C4-2B (cell line): ENCODE measurements around the gene OVOL1.

Source experiments
- ZFX ChIP-seq: fragments of 450-650 bp; IDR thresholded peaks from 2 replicates; pipeline ENCODE4 v1.6.1; 2017
- TF ChIP-seq, protein P1 (sequence below): fragments of 450-650 bp; conservative IDR thresholded peaks from 2 replicates; pipeline ENCODE4 v1.5.1; 2017; ENCODE audit warnings: mild to moderate bottlenecking

DNA sequence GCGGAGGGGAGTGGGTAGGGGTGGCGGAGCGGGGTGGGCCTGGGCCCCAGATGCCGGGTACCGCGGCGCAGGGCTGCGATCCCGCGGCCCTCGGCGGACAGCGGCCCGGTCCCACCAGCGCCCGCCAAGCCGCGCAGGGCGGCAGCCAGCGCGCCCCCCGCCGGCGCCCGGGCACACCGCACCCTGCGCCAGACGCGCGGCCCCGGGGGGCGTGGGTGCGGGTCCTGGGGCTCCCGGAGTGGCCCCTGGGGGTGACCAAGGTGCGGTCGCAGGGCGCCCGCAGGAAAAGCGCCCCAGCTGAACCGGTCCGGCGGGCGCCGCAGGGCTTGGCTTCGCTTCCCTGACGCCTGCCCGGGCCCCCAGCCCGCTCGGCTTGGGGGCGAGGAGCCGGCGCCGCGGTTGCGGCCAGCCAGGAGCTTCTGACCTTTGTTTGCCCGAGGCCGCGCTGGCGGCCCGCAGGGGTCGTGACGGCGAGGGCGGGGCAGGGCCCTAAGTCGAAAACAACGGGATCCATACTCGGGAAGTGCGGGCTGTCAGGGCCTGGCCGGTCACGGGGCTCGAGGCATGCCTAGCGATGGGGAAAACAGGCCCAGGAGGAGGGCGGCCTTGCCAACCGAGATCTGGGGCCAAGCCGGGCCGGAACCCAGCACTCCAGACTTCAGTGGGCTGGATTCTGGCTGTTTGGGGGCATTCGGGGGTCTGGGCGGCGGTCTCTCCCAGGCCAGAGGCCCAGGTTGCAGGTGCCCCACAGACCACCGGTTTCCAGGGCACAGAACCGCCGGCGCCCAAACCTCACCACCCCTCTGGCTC is 5.5 kb upstream of the OVOL1 start:
- TF ChIP-seq, protein P1, sequence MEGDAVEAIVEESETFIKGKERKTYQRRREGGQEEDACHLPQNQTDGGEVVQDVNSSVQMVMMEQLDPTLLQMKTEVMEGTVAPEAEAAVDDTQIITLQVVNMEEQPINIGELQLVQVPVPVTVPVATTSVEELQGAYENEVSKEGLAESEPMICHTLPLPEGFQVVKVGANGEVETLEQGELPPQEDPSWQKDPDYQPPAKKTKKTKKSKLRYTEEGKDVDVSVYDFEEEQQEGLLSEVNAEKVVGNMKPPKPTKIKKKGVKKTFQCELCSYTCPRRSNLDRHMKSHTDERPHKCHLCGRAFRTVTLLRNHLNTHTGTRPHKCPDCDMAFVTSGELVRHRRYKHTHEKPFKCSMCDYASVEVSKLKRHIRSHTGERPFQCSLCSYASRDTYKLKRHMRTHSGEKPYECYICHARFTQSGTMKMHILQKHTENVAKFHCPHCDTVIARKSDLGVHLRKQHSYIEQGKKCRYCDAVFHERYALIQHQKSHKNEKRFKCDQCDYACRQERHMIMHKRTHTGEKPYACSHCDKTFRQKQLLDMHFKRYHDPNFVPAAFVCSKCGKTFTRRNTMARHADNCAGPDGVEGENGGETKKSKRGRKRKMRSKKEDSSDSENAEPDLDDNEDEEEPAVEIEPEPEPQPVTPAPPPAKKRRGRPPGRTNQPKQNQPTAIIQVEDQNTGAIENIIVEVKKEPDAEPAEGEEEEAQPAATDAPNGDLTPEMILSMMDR: peak; percentile 23; the same call in 1 of the 2 replicates
- TF ChIP-seq ZFX: no peak
